ENCODE measurements around the gene GJB5. TPM values are rescaled to one million over a fixed set of nuclear protein-coding genes. Genes with fewer than 3 reads are reported as not detected.
"Not testable (repeated sequence)": the region's sequence is repeated elsewhere in the genome, so short reads cannot be mapped to it uniquely, and the experiment has no call there.

Gene GJB5
- total and polyA plus RNA-seq, 2 donors, result 1.7 to 3.9 TPM

- no peaks in the 10 kb centered on the region for H3K9me3 ChIP-seq (ENCODE audit: control insufficient read depth in 2 of 2, insufficient read depth in 1 of 2, low read length in 1 of 2)
- H3K36me3 ChIP-seq (ENCODE audit: control insufficient read depth in 2 of 2, insufficient read depth in 2 of 2, low read length in 1 of 2), result no peaks in the 10 kb centered on the region
- H3K27ac ChIP-seq (ENCODE audit: low read depth in 1 of 2, low read length in 1 of 2), result no peak overlapping the region
- no peaks in the 10 kb centered on the region for H3K4me1 ChIP-seq (ENCODE audit: control insufficient read depth in 2 of 2, insufficient read depth in 2 of 2, low read length in 2 of 2)
- DNase-seq (ENCODE audit: low read depth in 6 of 9, low spot score in 9 of 9), result no peak
- H3K27me3 ChIP-seq (ENCODE audit: control insufficient read depth in 2 of 2, insufficient read depth in 1 of 2, low read length in 1 of 2), result no peaks in the 10 kb centered on the region
- no peak overlapping the region for H3K4me3 ChIP-seq (ENCODE audit: low read length in 2 of 2)
- 68% methylated on average over 8 of the region's 8 CpGs for whole genome bisulfite sequencing
These were observed 8.4 kb downstream of the GJB5 start for GRCh38 chr1:34763142-34763781.

DNA sequence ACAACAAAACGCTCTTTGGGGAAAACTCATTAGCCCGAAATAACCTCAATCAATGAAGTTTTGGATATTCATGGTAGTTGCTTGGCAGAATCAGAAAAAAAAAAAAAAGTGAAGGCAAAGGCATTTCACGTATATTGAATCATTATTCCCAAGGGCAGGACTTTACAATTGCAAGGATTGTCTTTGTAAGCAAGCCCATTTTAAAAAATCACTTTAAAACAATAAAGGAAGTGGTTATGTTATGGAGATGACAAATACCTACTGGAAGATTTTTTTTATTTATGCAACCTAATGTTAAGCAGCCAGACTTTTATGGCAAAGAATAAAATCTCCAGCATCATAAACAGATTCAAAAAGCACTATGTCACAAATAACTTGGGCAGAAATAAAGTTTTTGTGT, 14.0 kb downstream of the GJB5 start:
- H3K4me1 ChIP-seq (ENCODE audit: control insufficient read depth in 2 of 2, insufficient read depth in 2 of 2, low read length in 2 of 2), result no peaks in the 10 kb centered on the region

DNA sequence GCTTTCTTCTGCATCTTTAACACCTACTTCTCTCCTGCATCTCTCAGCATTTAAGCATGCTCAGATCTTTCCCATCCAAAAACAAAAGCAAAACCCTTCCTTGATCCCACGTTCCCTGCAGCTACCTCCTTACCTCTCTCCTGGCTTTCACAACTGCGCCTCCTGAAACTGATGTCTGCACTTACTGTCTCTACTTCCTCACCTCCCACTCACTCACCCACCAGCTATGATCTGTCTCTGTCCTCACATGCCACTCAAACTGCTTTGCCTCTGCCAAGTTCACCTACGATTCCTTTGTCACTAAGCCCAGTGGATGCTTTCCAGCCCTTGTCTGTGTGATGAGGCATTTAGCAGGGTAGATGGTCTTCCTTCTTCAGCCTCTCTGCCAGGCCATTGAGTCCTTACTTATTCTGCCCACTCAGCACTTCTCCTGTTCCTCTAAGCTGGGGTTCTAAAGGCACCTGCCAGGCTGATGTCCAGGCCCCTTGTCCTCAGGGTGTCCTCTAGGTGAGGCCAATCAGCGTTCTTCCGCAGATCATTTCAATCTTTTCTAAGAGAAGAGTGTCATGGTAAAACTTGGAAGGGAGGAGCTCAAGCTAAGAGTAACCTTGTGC, 16.2 kb downstream of the GJB5 start:
- no peaks in the 10 kb centered on the region for H3K9me3 ChIP-seq (ENCODE audit: control insufficient read depth in 2 of 2, insufficient read depth in 1 of 2, low read length in 1 of 2)
- no peak overlapping the region for H3K4me3 ChIP-seq (ENCODE audit: low read length in 2 of 2)
- H3K27ac ChIP-seq (ENCODE audit: low read depth in 1 of 2, low read length in 1 of 2), result no peak overlapping the region
- 97% methylated on average over 5 of the region's 5 CpGs for WGBS
- DNase-seq (ENCODE audit: low read depth in 6 of 9, low spot score in 9 of 9), result no peak
- H3K4me1 ChIP-seq (ENCODE audit: control insufficient read depth in 2 of 2, insufficient read depth in 2 of 2, low read length in 2 of 2), result no peaks in the 10 kb centered on the region
- no peaks in the 10 kb centered on the region for H3K36me3 ChIP-seq (ENCODE audit: control insufficient read depth in 2 of 2, insufficient read depth in 2 of 2, low read length in 1 of 2)
- H3K27me3 ChIP-seq (ENCODE audit: control insufficient read depth in 2 of 2, insufficient read depth in 1 of 2, low read length in 1 of 2), result no peaks in the 10 kb centered on the region

More for the DNA sequence above, 14.0 kb downstream of the GJB5 start:
- no peaks in the 10 kb centered on the region for H3K27me3 ChIP-seq (ENCODE audit: control insufficient read depth in 2 of 2, insufficient read depth in 1 of 2, low read length in 1 of 2)
- no peaks in the 10 kb centered on the region for H3K9me3 ChIP-seq (ENCODE audit: control insufficient read depth in 2 of 2, insufficient read depth in 1 of 2, low read length in 1 of 2)
- DNase-seq (ENCODE audit: low read depth in 6 of 9, low spot score in 9 of 9), result no peak
- H3K36me3 ChIP-seq (ENCODE audit: control insufficient read depth in 2 of 2, insufficient read depth in 2 of 2, low read length in 1 of 2), result no peaks in the 10 kb centered on the region
- H3K4me3 ChIP-seq (ENCODE audit: low read length in 2 of 2), result no peak overlapping the region
- H3K27ac ChIP-seq (ENCODE audit: low read depth in 1 of 2, low read length in 1 of 2), result no peak overlapping the region
- WGBS, result 92% methylated on average over 3 of the region's 3 CpGs

- H3K9me3 ChIP-seq (ENCODE audit: control insufficient read depth in 2 of 2, insufficient read depth in 1 of 2, low read length in 1 of 2), result no peaks in the 10 kb centered on the region
These were observed 16.9 kb downstream of the GJB5 start for GRCh38 chr1:34771573-34772371.

GRCh38 chr1:34773114-34773513, 18.3 kb downstream of the GJB5 start:
- H3K4me1 ChIP-seq (ENCODE audit: control insufficient read depth in 2 of 2, insufficient read depth in 2 of 2, low read length in 2 of 2); H3K27ac ChIP-seq (ENCODE audit: low read depth in 1 of 2, low read length in 1 of 2); DNase-seq (ENCODE audit: low read depth in 6 of 9, low spot score in 9 of 9); H3K27me3 ChIP-seq (ENCODE audit: control insufficient read depth in 2 of 2, insufficient read depth in 1 of 2, low read length in 1 of 2); H3K36me3 ChIP-seq (ENCODE audit: control insufficient read depth in 2 of 2, insufficient read depth in 2 of 2, low read length in 1 of 2); H3K9me3 ChIP-seq (ENCODE audit: control insufficient read depth in 2 of 2, insufficient read depth in 1 of 2, low read length in 1 of 2); H3K4me3 ChIP-seq (ENCODE audit: low read length in 2 of 2): not testable (repeated sequence)
- whole genome bisulfite sequencing, result 85% methylated on average over 4 of the region's 4 CpGs

More at GRCh38 chr1:34771573-34772371, 16.9 kb downstream of the GJB5 start:
- no peak for DNase-seq (ENCODE audit: low read depth in 6 of 9, low spot score in 9 of 9)
- no peaks in the 10 kb centered on the region for H3K4me1 ChIP-seq (ENCODE audit: control insufficient read depth in 2 of 2, insufficient read depth in 2 of 2, low read length in 2 of 2)
- H3K4me3 ChIP-seq (ENCODE audit: low read length in 2 of 2), result no peak overlapping the region
- H3K27ac ChIP-seq (ENCODE audit: low read depth in 1 of 2, low read length in 1 of 2), result no peak overlapping the region
- no peaks in the 10 kb centered on the region for H3K36me3 ChIP-seq (ENCODE audit: control insufficient read depth in 2 of 2, insufficient read depth in 2 of 2, low read length in 1 of 2)
- H3K27me3 ChIP-seq (ENCODE audit: control insufficient read depth in 2 of 2, insufficient read depth in 1 of 2, low read length in 1 of 2), result peaks cover 0 to 2% of the 10 kb centered on the region in 2 donors
- 97% methylated on average over 16 of the region's 16 CpGs for WGBS

DNA sequence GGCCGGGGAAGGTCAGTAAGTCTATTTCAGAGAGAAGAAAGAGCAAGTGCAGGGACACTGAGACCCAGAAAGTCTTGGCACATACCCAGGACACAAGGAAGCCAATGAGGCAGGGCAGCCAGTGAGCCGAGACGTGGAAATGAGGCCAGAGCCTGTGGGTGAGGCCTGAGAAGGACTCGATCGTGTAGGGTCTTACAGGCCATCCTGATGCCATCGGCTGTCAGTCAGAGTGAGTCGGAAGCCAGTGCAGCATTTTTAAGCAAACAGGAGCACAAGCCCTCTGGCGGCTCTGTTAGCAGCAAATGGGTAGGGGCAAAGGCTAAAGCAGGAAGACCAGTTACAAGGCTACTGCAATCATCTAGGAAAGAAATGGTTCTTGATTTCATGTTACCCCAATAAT, 20.1 kb downstream of the GJB5 start:
- no peak for DNase-seq (ENCODE audit: low read depth in 6 of 9, low spot score in 9 of 9)
- no peaks in the 10 kb centered on the region for H3K9me3 ChIP-seq (ENCODE audit: control insufficient read depth in 2 of 2, insufficient read depth in 1 of 2, low read length in 1 of 2)
- WGBS, result 80% methylated on average over 8 of the region's 8 CpGs
- no peak overlapping the region for H3K27ac ChIP-seq (ENCODE audit: low read depth in 1 of 2, low read length in 1 of 2)
- H3K4me1 ChIP-seq (ENCODE audit: control insufficient read depth in 2 of 2, insufficient read depth in 2 of 2, low read length in 2 of 2), result peaks cover 0 to 2% of the 10 kb centered on the region in 2 donors
- H3K36me3 ChIP-seq (ENCODE audit: control insufficient read depth in 2 of 2, insufficient read depth in 2 of 2, low read length in 1 of 2), result no peaks in the 10 kb centered on the region
- H3K4me3 ChIP-seq (ENCODE audit: low read length in 2 of 2), result no peak overlapping the region
- peaks cover 3 to 13% of the 10 kb centered on the region in 2 donors for H3K27me3 ChIP-seq (ENCODE audit: control insufficient read depth in 2 of 2, insufficient read depth in 1 of 2, low read length in 1 of 2)

DNA sequence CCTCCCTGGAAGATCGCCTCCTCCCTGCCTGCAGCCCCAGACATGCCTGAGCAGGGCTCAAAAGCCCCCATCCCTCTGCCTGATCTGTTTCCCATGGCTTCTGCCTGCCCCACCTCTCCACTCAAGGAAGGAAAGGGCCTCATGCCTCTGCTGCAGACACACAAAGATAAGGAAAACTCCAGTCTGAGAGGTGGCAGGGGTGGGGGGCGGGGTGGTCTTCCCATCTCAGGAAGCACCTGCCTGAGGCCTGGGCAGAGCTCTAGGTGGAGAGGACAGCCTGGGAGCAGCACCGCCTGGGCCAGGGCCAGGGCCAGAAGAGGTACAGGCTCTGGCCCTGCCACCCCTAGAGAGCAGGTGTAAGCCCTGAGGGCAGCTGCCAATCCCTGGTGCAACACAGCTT, 22.1 kb downstream of the GJB5 start:
- peaks cover 11 to 33% of the 10 kb centered on the region in 2 donors for H3K27me3 ChIP-seq (ENCODE audit: control insufficient read depth in 2 of 2, insufficient read depth in 1 of 2, low read length in 1 of 2)
- peaks cover 0 to 2% of the 10 kb centered on the region in 2 donors for H3K4me1 ChIP-seq (ENCODE audit: control insufficient read depth in 2 of 2, insufficient read depth in 2 of 2, low read length in 2 of 2)
- no peaks in the 10 kb centered on the region for H3K9me3 ChIP-seq (ENCODE audit: control insufficient read depth in 2 of 2, insufficient read depth in 1 of 2, low read length in 1 of 2)
- DNase-seq (ENCODE audit: low read depth in 6 of 9, low spot score in 9 of 9), result no peak
- H3K27ac ChIP-seq (ENCODE audit: low read depth in 1 of 2, low read length in 1 of 2), result no peak overlapping the region
- H3K36me3 ChIP-seq (ENCODE audit: control insufficient read depth in 2 of 2, insufficient read depth in 2 of 2, low read length in 1 of 2), result no peaks in the 10 kb centered on the region
- H3K4me3 ChIP-seq (ENCODE audit: low read length in 2 of 2), result no peak overlapping the region
- WGBS, result 46% methylated on average over 3 of the region's 3 CpGs

DNA sequence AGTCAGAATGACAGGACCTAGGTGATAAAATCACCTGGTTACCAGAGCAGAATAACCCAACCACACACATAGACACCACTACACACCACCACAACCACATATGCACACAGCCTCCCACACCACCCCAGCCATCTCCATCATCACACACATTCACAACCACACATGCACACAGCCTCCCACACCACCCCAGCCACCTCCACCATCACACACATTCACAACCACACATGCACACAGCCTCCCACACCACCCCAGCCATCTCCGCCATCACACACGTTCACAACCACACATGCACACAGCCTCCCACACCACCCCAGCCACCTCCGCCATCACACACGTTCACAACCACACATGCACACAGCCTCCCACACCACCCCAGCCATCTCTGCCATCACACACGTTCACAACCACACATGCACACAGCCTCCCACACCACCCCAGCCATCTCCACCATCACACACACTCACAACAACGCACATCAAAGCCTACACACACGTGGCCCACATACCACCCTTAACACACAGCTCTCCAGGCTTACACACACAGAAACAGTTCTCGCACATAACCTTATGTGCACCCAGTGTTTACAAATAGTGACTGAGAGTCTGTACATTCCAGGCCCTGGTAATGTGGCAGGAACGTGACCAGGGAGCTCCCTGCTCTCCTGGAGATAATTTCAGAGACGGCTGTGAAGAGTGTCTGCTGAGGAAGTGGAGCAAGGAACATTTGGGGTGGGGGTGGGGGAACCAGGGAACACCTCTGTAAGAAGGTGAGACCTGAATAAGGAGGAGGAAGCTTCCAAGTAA, 22.9 kb downstream of the GJB5 start:
- 73% methylated on average over 10 of the region's 10 CpGs for WGBS
- no peak for DNase-seq (ENCODE audit: low read depth in 6 of 9, low spot score in 9 of 9)

More for the DNA sequence above, 22.9 kb downstream of the GJB5 start:
- peaks cover 0 to 2% of the 10 kb centered on the region in 2 donors for H3K4me1 ChIP-seq (ENCODE audit: control insufficient read depth in 2 of 2, insufficient read depth in 2 of 2, low read length in 2 of 2)
- H3K9me3 ChIP-seq (ENCODE audit: control insufficient read depth in 2 of 2, insufficient read depth in 1 of 2, low read length in 1 of 2), result no peaks in the 10 kb centered on the region
- H3K4me3 ChIP-seq (ENCODE audit: low read length in 2 of 2), result no peak overlapping the region
- no peak overlapping the region for H3K27ac ChIP-seq (ENCODE audit: low read depth in 1 of 2, low read length in 1 of 2)
- H3K36me3 ChIP-seq (ENCODE audit: control insufficient read depth in 2 of 2, insufficient read depth in 2 of 2, low read length in 1 of 2), result no peaks in the 10 kb centered on the region
- peaks cover 15 to 41% of the 10 kb centered on the region in 2 donors for H3K27me3 ChIP-seq (ENCODE audit: control insufficient read depth in 2 of 2, insufficient read depth in 1 of 2, low read length in 1 of 2)
